ENCODE data around the gene SPTSSA.
"Not testable (repeated sequence)": the region's sequence is repeated elsewhere in the genome, so short reads cannot be mapped to it uniquely, and the experiment has no call there.

GRCh38 chr14:34476036-34476435 is 14.0 kb upstream of the SPTSSA start:
- TF ChIP-seq, protein P1, sequence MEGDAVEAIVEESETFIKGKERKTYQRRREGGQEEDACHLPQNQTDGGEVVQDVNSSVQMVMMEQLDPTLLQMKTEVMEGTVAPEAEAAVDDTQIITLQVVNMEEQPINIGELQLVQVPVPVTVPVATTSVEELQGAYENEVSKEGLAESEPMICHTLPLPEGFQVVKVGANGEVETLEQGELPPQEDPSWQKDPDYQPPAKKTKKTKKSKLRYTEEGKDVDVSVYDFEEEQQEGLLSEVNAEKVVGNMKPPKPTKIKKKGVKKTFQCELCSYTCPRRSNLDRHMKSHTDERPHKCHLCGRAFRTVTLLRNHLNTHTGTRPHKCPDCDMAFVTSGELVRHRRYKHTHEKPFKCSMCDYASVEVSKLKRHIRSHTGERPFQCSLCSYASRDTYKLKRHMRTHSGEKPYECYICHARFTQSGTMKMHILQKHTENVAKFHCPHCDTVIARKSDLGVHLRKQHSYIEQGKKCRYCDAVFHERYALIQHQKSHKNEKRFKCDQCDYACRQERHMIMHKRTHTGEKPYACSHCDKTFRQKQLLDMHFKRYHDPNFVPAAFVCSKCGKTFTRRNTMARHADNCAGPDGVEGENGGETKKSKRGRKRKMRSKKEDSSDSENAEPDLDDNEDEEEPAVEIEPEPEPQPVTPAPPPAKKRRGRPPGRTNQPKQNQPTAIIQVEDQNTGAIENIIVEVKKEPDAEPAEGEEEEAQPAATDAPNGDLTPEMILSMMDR (IDR thresholded peaks at IDR 0.05 in 2 of 3, conservative IDR thresholded peaks at IDR 0.05 in 1 of 3; ENCODE audit: control insufficient read depth in 2 of 3, extremely low read depth in 1 of 3, insufficient read depth in 1 of 3, low read depth in 3 of 3, low read length in 3 of 3) = not testable (repeated sequence)
- TF ChIP-seq ZBTB33 (IDR thresholded peaks at IDR 0.05); FOXM1 (IDR thresholded peaks at IDR 0.05; ENCODE audit: low read depth, low read length); CHD4 (IDR thresholded peaks at IDR 0.05); POLR2A (IDR thresholded peaks at IDR 0.05; ENCODE audit: low read depth, low read length): not testable (repeated sequence)
